ENCODE measurements around the gene GPR35.

Gene GPR35

DNA sequence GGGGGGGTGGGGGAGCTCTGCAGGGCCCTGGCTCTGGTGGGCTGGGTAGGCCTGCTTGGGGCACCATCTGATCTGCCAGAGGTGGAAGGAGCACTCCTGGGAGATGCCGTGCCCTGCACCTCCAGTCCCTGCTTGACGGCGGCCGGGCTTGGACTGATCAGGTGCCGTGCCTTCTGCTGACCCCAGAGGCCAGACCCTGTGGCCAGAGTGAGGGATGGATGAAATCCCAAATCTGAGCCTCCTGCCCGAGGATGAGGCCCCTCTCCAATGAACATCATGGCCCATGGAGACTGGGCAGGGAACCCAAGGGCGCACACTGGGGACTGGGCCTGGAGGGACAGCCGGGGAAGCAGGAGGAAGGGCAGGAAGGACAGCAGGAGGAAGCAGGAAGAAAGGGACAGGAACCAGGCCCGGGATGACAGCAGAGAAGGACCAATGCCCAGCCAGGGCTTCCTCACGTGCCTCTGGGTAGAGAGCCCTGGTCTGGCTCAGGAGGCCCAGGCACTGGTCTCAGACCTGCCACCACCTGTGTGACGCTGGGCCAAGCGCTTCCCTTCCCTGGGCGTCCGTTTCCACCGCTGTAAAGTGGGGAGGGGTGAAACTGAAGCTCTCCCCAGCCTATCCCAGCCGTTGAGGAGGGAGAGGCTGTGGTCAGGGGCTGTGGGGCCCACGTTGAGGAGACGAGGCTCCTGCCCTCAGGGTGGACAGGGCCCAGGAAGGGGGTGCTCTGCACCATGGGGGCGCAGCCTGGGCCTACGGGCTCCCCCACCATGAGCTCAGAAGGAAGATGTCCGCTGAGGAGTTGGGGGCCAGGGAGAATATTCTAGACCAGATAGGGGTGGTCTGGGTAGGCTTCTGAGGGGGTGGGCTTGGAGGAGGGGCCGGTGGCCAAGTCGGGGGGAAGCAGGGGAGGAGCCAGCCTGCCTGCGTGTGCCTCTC, 1.0 kb upstream of the GPR35 start:
- no peak for DNase-seq

DNA sequence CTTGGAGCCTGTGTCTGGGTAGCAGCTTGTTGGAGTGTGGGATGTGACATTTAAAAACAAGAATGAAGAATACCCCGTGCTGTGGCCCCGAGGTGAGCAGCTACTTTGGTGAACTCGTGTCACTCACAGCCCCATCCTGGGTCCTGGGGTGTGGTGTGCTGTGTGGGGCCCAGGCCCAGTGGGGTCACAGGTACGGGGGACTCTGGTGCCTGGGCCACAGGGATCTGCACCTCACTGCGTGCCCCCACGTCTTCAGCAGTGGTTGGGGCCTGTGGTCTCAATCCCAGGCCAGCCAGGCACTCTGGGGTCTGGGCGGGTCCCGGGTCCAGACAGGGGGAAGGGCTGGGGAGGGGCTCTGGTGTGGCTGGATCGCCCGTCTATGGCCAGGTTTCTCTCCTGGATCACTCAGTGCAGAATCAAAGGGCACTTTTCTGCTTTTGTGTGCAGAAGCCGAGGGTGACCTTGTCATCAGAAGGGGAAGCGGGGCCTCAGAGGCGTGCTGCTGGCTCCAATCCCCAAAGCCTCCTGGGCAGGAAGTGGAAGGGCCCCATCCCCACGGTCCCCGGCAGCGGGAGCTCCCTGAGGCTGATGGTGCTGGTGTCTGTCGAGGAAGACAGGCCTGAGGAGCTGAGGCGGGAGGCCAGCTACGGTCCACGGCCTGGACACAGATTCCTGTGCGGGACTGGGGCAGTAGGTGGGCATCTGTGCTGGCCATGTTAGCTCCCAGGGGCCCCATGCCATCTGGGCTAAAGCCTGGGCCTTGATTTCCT, 1.4 kb downstream of the GPR35 start:
- DNase-seq: no peak

DNA sequence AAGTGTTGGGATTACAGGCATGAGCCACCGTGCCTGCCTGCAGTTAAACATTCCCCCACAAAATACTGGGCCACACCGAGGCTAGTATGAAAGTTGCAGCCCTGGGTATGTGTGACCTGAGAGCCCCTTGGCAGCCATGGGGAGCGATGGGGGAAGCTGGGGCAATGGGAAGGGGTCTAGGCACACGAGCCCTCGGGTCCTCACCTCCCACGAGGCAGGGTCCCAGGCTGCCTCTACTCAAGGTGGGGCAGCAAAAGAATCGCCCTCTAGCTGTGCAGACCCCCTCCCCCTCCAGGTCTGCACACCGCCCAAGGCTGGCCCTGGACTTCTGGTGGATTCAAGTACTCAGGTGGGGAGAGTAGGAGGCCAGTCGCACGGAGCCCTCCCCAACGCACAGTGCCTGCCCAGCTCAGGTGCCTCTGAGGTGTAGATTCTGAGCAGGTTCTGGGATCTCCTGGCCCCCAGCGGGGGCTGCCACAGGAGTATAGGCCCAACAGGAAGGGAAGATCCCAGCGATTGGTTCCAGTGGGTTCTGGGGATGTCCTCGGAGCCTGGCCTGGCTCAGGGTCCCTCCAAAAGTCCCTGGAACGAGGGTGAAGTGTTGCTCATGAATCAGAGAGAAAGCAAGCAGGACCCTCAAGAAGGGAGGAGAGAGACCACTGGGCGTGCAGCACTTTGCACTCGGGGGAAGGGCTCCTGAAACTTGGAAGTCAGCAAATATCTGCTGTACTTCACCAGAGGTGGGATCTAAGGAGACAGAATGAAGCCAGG, 2.6 kb downstream of the GPR35 start:
- no peak for DNase-seq

DNA sequence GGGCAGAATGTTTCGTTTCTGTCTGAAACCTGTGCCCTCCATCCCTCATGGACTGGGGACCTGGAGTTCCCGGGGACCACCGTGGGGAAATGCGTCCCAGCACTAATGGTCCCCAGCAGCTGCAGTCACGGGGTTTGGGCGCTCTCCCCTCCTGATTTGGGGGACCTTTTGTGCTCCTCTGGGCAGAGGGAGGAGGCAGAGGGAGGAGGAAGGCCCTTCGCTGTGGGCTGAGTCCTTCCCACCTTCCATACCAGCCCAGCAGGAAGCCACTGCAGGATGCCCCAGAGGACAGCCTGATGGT, 3.2 kb downstream of the GPR35 start:
- DNase-seq: no peak

DNA sequence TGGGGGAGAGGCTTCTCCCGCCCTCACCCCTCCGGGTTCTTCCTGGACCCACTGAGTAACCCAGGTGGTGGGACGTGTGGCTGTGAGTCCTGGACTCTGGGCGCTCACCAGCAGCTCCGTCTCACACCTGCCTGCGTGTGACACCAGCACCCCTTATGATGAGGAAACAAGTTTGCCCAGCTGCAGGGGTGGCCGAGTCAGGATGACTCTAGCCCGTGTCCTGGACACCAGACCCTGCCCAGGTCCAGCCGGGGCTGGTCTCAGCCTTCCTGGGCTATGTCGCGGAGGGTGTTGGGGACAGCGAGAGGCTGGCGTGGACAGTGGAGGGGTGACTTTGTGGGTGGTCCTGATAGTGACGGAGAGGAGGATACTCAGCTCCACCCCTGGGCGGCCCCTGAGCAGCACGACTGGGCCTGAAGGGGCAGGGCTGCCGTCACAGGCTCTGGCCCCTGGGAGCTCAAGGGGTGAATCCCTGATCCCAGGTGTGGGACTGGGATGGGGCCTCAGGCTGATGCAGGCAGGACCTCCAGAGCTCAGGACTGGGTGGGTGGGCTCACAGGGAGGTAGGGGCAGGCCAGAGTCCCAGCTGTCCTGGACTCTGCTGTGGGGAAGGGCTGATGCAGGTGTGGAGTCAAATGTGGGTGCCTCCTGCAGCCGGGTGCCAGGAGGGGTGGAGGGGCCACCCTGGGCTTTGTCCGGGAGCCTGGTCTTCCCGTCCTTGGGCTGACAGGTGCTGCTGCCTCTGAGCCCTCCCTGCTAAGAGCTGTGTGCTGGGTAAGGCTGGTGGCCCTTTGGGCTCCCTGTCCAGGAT, 3.7 kb downstream of the GPR35 start:
- DNase-seq: no peak

DNA sequence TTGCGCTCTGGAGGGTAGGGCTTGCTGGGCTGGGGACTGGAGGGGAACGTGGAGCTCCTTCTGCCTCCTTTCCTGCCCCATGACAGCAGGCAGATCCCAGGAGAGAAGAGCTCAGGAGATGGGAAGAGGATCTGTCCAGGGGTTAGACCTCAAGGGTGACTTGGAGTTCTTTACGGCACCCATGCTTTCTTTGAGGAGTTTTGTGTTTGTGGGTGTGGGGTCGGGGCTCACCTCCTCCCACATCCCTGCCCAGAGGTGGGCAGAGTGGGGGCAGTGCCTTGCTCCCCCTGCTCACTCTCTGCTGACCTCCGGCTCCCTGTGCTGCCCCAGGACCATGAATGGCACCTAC, 4.3 kb downstream of the GPR35 start:
- DNase-seq: no peak

DNA sequence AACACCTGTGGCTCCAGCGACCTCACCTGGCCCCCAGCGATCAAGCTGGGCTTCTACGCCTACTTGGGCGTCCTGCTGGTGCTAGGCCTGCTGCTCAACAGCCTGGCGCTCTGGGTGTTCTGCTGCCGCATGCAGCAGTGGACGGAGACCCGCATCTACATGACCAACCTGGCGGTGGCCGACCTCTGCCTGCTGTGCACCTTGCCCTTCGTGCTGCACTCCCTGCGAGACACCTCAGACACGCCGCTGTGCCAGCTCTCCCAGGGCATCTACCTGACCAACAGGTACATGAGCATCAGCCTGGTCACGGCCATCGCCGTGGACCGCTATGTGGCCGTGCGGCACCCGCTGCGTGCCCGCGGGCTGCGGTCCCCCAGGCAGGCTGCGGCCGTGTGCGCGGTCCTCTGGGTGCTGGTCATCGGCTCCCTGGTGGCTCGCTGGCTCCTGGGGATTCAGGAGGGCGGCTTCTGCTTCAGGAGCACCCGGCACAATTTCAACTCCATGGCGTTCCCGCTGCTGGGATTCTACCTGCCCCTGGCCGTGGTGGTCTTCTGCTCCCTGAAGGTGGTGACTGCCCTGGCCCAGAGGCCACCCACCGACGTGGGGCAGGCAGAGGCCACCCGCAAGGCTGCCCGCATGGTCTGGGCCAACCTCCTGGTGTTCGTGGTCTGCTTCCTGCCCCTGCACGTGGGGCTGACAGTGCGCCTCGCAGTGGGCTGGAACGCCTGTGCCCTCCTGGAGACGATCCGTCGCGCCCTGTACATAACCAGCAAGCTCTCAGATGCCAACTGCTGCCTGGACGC, 4.9 kb downstream of the GPR35 start:
- DNase-seq: no peak

DNA sequence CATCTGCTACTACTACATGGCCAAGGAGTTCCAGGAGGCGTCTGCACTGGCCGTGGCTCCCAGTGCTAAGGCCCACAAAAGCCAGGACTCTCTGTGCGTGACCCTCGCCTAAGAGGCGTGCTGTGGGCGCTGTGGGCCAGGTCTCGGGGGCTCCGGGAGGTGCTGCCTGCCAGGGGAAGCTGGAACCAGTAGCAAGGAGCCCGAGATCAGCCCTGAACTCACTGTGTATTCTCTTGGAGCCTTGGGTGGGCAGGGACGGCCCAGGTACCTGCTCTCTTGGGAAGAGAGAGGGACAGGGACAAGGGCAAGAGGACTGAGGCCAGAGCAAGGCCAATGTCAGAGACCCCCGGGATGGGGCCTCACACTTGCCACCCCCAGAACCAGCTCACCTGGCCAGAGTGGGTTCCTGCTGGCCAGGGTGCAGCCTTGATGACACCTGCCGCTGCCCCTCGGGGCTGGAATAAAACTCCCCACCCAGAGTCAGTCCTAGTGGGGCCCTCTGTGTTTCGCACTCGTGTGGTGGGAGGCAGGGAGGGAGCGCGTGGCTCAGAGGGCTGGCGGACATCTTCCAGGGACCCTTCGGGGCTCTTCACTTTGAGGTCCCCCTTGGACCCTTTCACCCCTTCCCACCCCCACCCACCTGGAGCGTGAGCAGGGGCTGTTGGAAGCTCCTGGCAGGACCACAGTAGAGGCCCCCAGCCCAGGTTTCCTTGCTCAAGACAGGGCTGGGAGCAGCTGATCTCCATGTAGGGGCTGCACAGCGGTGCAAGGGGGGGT, 5.7 kb downstream of the GPR35 start:
- no peak for DNase-seq

DNA sequence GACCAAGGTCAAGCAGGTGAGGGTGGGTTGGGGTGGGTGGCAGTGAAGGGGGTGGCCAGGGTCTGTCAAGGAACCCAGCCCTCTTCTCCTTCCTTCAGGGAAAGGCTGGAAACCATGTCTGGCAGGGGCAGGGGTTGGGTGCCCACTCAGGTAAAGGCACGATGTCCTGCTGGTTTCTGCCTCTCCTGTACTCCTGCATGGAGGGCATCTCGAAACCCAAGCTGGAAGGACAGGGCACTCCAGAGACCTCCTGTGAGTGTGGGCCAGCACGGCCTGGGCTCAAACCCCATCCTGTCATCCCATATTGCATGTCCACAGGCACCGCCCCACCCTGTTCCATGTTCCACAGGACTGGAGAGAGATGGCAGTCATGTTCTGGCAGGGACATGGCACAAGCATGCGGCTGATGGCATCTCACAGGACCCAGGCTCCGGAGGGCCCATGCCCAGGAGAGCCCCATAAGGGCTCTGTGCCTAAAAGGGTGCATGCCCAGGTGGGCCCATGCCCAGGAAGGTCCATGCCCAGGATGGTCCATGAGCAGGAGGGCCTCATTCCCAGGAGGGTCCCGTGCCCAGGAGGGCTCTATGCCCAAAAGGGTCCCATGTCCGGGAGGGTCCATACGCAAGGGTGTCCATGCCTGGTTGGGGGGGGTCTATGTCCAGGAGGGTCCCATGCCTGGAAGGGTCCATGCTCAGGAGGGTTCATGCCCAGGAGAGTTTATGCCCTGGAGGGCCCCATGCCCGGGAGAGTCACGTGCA, 6.4 kb downstream of the GPR35 start:
- no peak for DNase-seq

DNA sequence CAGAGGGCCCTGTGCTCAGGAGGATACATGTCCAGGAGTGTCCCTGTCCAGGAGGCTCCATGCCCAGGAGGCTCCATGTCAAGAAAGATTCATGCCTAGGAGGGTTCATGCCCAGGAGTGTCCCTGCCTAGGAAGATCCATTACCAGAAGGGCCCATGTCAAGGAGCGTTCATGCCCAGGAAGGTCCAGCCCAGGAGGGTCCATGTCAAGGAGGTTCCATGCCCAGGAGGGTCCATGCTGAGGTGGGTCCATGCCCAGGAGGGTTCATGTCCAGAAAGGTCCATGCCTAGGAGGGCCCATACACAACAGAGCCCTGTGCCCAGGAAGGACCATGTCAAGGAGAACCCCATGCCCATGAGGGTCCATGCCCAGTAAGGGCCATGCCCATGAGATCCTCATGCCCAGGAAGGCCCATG, 7.0 kb downstream of the GPR35 start:
- no peak for DNase-seq

DNA sequence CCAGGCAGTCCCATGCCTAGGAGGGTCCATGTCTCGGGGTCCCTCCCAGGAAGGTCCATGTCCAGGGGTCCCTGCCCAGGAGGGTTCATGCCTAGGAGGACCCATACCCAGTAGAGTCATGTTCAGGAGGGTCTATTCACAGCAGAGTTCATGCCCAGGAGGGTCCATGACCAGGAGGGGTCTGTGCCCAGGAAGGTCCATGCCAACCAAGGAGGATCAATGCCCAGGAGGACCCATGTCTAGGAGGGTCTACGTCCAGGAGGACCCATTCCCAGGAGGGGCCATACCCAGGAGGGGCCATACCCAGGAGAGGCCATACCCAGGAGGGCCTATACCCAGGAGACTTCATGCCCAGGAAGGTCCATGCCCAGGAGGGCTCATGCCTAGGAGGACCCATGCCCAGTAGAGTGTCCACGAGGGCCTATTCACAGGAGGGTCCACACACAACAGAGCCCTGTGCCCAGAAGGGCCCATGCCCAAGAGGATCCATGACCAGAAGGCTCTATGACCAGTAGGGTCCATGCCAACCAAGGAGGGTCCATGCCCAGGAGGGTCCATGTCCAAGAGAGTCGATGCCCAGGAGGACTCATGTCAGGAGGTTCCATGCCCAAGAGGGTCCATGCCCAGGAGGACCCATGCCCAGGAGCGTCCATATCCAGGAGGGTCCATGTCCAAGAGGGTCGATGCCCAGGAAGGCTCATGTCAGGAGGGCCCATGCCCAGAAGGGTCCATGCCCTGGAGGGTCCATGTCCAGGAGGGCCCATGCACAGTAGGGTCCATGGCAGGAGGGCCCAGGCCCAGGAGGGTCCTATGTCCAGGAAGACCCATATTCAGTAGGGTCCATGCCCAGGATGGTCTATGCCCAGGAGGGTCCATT, 10.1 kb downstream of the GPR35 start:
- DNase-seq: no peak

DNA sequence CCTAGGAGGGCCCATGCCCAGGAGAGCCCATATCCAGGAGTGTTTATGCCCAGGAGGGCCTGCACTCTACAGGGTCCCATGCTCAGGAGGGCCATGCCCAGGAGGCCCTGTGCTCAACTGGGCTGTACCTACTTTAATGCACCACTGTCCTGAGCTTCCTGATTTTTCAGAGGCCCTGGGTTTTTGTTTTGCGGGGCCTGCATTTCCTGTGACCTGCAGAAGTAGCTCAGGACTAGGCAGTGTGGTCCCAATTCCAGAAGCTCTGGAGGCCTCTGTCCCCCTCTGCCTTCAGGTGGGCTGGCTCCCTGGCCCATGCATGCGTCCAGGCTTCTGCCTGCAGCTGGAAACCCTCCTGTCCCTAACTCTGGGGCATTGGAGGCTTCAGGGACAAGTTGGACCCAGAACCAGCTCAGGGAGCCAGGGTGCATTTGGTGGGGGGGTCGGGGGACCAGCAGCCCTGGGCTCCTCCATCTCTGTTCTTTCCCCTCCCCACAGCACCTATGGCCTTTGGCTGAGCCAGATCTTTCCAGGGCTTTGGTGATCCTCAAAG, 10.8 kb downstream of the GPR35 start:
- no peak for DNase-seq

DNA sequence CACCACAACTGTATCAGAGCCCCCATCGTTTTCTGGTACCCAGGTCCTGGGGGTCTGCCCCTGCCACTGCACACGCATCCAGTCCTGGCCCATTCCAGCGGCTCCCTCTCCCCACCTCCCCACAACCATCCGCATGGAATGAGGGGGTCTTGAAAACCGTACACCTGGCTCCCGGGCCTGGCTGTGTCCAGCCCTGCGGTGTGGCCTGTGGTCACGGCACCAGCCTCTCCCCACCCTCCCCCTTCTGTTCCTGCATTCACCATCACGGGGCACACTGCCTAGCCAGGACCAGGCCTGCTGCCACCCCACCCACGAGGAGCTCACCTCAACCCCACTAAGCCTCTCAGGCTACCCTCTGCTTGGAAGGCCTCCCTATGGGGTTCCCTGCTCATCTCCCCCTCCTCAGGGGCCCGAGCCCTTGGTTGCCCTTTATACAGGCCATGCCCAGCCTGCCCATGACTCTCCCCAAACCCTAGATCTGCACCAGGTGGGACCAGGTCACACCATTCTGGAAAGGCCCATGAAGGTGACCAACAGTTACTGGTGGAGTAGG, 11.4 kb downstream of the GPR35 start:
- DNase-seq: no peak

DNA sequence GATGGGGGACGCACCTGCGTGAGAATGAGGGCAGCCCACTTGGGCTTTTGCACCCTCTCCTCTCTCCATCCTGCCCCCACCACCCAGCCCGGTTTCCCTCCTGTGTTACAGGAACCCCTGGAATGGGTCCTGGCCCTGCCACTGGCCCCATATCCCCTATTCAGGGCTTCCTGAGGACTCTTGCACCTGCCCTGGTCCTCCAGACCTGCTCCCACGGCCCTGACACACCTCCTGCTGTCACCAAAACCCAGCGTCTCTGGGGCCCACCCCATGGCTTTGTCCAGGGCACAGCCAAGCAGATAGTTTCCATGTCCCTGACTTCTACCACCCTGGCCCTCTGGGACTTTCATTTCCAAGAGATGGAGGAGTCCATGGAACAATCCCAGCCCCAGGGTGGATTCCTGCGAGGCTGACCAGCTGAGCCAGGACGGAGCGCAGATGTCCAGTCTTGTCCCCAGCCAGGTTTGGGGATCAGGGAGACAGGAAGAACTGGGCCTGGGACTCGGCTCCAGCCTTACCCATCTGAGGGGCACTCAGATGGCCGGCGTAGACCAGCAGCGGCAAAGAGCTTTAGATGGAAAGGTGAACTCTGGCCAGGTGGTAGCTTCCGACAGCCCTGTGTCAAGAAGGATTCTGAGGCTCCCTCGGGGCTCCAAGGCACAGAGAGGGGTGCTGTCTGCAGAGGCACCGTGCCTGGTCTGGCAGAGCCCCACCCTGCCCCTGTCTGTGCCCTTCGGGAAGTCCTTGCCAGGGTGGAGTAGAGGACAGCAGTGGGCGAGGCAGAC, 12.0 kb downstream of the GPR35 start:
- DNase-seq: no peak

DNA sequence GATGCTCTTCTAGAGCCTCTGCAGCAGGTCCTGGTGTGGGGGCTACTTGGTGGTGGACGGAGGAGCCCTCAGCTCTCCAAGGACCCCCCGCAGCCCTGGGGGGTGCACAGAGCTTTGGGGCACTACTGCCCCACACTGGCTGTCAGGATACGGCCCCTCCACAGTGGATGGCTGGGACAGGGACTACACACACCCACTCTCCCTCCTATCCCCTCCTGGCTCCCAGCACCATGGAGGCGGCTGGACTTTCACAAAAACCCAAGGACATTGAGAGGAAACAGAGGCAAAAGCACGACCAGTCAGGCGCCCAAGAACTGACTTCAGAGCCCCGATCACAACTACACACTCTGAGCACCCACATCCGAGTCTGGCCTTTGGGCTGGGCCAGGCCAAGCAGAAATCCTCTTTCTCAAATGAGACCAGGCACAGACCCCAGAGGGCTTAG, 12.6 kb downstream of the GPR35 start:
- no peak for DNase-seq

DNA sequence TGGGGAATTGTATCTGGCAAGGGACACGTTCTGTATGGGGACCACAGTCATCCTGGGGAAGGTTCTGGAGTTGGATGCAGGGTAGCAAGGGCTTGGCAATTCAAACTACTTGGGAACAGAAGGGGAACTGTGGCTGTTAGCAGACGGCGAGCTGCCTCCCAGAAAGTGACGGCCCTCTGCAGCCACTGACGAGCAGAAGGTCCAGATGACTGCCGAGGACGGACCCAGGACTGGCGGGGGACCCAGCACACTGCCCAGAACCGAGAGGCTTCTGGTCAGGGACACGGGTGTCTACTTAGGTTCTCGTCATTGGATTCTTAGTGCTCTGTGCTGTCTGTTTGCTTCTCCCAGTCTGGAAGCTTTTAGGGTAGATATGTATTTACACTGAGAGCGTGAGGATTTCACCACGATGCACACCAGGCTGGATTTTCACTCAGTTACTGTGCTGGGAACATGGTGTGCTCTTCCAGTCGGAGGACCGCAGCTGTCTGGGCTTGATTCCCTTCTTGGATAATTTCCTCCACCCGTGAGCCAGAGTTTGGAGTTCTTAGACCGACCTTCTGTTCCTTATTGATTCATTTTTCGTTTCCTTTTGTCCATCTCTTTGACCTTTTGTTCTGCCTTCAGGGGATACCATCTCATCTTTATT, 13.4 kb downstream of the GPR35 start:
- no peak for DNase-seq

DNA sequence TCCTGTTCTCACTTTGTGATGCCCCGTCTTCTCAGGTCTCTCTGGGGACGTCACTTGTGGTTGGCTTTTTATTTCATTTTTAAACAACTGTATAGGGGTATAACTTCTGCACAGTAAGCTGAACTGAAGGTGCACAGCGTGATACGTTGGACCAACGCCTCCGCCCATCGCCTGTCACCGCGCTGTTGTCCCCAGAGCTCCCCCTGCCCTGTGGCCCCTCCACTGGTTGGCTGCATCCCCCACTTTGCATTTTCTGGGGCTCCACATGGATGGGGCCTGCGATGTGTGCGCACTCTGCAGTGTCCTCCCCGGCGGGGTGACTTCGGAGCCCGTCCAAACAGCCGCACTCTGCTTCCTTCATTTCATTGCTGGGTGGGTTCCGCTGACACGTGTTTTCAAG, 14.3 kb downstream of the GPR35 start:
- DNase-seq: no peak
